Erythroblast (primary cell): Measurements from ENCODE around the gene EIF3J.

ENCODE experiments used
- GATA1 ChIP-seq: IDR thresholded peaks from 2 replicates; pipeline ENCODE4 v1.6.1; 2011; ENCODE audit warnings: low read depth, mild to moderate bottlenecking, control low read depth, low read length, moderate library complexity
- POLR2A ChIP-seq: IDR thresholded peaks from 2 replicates; pipeline ENCODE4 v1.6.1; 2011; ENCODE audit warnings: mild to moderate bottlenecking, low read length

DNA sequence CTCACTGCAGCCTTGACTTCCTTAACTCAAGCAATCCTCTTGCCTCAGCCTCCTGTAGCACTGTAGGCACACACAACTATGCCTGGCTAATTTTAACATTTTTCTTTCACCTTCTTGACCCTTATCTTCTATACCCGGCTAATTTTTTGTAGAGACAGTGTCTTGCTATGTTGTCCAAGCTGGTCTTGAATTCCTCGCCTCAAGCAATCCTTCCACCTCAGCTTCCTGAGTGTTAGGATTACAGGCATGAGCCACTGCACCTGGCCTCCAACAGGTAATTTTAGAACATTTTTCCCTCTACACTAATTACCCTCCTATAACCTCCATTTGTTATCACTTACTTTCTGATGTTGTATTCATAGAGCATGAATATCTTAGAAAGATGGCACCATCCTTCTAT is 66.2 kb downstream of the EIF3J start:
- no peak for TF ChIP-seq POLR2A
- TF ChIP-seq GATA1 = no peak
